Adrenal gland (tissue), 12 donors: Measurements from ENCODE around the gene LMTK2. TPM values are rescaled to one million over a fixed set of nuclear protein-coding genes. Genes with fewer than 3 reads are reported as not detected.
A peak's percentile ranks its signal among the peaks of the same experiment; 100 is the strongest.
"Not testable (repeated sequence)": the region's sequence is repeated elsewhere in the genome, so short reads cannot be mapped to it uniquely, and the experiment has no call there.

Experiments used
- DNase-seq, 7 donors: peaks; one replicate each; pipeline ENCODE4 v3.0.0-alpha.2; 2019 to 2020
- H3K27ac ChIP-seq, 5 donors: fragments of 200-600 bp; sonication (generic) in 4 of 5; 1 replicate in 3 of 5; 2 replicates in 2 of 5; pipeline versions ENCODE4 v1.5.1 to v1.8.0; 2016 to 2020; ENCODE audit warnings: mild to moderate bottlenecking in 1 of 5
- H3K27me3 ChIP-seq: fragments of 200-600 bp; 2 replicates; pipeline ENCODE4 v1.8.0; 2021
- H3K36me3 ChIP-seq, 2 donors: fragments of 200-600 bp; replicated peaks in 1 of 2; 1 replicate in 1 of 2; 2 replicates in 1 of 2; pipeline versions ENCODE4 v1.5.1 to v1.8.0; 2018 to 2022
- H3K4me1 ChIP-seq, 2 donors: fragments of 200-600 bp; replicated peaks in 1 of 2; 1 replicate in 1 of 2; 2 replicates in 1 of 2; pipeline versions ENCODE4 v1.5.1 to v1.8.0; 2018 to 2021
- H3K4me3 ChIP-seq, 4 donors: fragments of 200-600 bp; sonication (generic) in 3 of 4; one replicate each; pipeline ENCODE4 v1.5.1; 2016 to 2018
- H3K9me3 ChIP-seq, 3 donors: fragments of 200-600 bp; sonication (generic) in 1 of 3; replicated peaks in 1 of 3; 1 replicate in 2 of 3; 2 replicates in 1 of 3; pipeline versions ENCODE4 v1.5.1 to v1.8.0; 2016 to 2021
- CTCF ChIP-seq, 6 experiments: fragments of 450-650 bp in 4 of 6; fragments of 200-600 bp in 2 of 6; sonication (generic) in 1 of 6; IDR thresholded peaks; 1 replicate in 5 of 6; 2 replicates in 1 of 6; pipeline versions ENCODE4 v1.5.1 to v1.8.0; 2016 to 2021; ENCODE audit warnings: antibody characterized with exemption in 6 of 6, mild to moderate bottlenecking in 2 of 6, moderate library complexity in 1 of 6
- POLR2A ChIP-seq, 2 donors: fragments of 450-650 bp; IDR thresholded peaks; one replicate each; pipeline ENCODE4 v1.6.1; 2017; ENCODE audit warnings: antibody characterized with exemption in 2 of 2, mild to moderate bottlenecking in 2 of 2, moderate library complexity in 1 of 2
- WGBS, 4 donors: extraction: QIAGEN DNeasy Blood & Tissue Kit in 2 of 4; methylation state at CpG; one replicate each; pipeline versions ENCODE4 v1.1.5 to v1.1.7; 2013 to 2017; 5-methylcytosine and 5-hydroxymethylcytosine counted together
- intact Hi-C, 2 donors: fragments of 100-400 bp; cut with DNase I; formaldehyde crosslinking; loops; one replicate each; pipeline versions ENCODE4 v1.14.1 to v1.15.0; 2022 to 2023
- polyA plus RNA-seq, 3 donors: library from polyadenylated mRNA; stranded (reverse); fragments of 200-250 nt in 2 of 3; fragments of 350-450 nt in 1 of 3; fragmentation: Illumina TruSeq in 1 of 3; extraction: RNeasy Lipid Tissue Mini Kit (QIAGEN cat#74804) in 1 of 3; gene quantifications; one replicate each; pipeline ENCODE4 v1.2.3, GENCODE V29; 2013 to 2014
- total RNA-seq, 9 donors: library from RNA; depleted of rRNA in 4 of 9; stranded (reverse); fragments of >200 nt in 4 of 9; fragments of 120-200 nt in 1 of 9; fragmentation: NEBNext Ultra II Directional in 1 of 9; extraction: Animal tissue kit (Norgen Biotek cat#: 25700) in 1 of 9; gene quantifications; one replicate each; pipeline versions ENCODE4 v1.1.0 to v1.2.4, GENCODE V29; 2013 to 2023
- donor health status: healthy with polysubstance abuse.
- donor health status: Bipolar disorder and iron deficiency.
- donor health status: DM: yes; HTN: yes; CAD: no.
- donor health status: DM: no; HTN: no; CAD: no.
- donor health status: DM: no; HTN: no; CAD: no.
- donor health status: DM: yes; HTN: yes; CAD: no.

The LMTK2 gene
- total and polyA plus RNA-seq, 12 donors: 3.4 to 36.2 (median 22.4) TPM

- TF ChIP-seq CTCF (IDR thresholded peaks at IDR 0.05) (no peak), POLR2A (IDR thresholded peaks at IDR 0.05) (no peak)
- peak in 1 of 7 donors; percentile 3 for DNase-seq
- Histone ChIP-seq H3K36me3 (peaks cover 0 to 5% of the 10 kb centered on the region in 2 donors), H3K27me3 (no peaks in the 10 kb centered on the region), H3K4me1 (no peaks in the 10 kb centered on the region), H3K9me3 (no peaks in the 10 kb centered on the region), H3K4me3 (no peak overlapping the region), H3K27ac (no peak overlapping the region)
- intact Hi-C loops: no loop called here
- 93 to 94% (median 93%) methylated on average over 23 to 32 of the region's 32 CpGs for WGBS, 4 donors
Observed at GRCh38 chr7:98215561-98216495, 109.2 kb downstream of the LMTK2 start.

GRCh38 chr7:98216941-98217622, 110.4 kb downstream of the LMTK2 start:
- H3K27ac ChIP-seq: no peak overlapping the region
- H3K4me1 ChIP-seq: no peaks in the 10 kb centered on the region
- intact Hi-C loops: no loop called here
- 89 to 93% (median 92%) methylated on average over 6 to 24 of the region's 24 CpGs for WGBS, 4 donors
- TF ChIP-seq CTCF (IDR thresholded peaks at IDR 0.05) (no peak), POLR2A (IDR thresholded peaks at IDR 0.05) (no peak)
- peaks cover 0 to 12% of the 10 kb centered on the region in 2 donors for H3K36me3 ChIP-seq
- peak in 1 of 7 donors; percentile 5 for DNase-seq
- H3K4me3 ChIP-seq: no peak overlapping the region
- no peaks in the 10 kb centered on the region for H3K27me3 ChIP-seq
- no peaks in the 10 kb centered on the region for H3K9me3 ChIP-seq

GRCh38 chr7:98217623-98218582, 111.2 kb downstream of the LMTK2 start:
- WGBS, 4 donors: 67 to 84% (median 79%) methylated on average over 11 to 41 of the region's 41 CpGs
- Histone ChIP-seq H3K27me3 (no peaks in the 10 kb centered on the region), H3K27ac (no peak overlapping the region), H3K36me3 (peaks cover 0 to 14% of the 10 kb centered on the region in 2 donors), H3K4me1 (no peaks in the 10 kb centered on the region), H3K9me3 (no peaks in the 10 kb centered on the region), H3K4me3 (no peak overlapping the region)
- TF ChIP-seq CTCF (IDR thresholded peaks at IDR 0.05) (no peak), POLR2A (IDR thresholded peaks at IDR 0.05) (no peak)
- intact Hi-C loops: no loop called here
- peak in 2 of 7 donors; percentile 5 to 16 for DNase-seq

- intact Hi-C loops, H3K4me1 ChIP-seq, H3K9me3 ChIP-seq, H3K27me3 ChIP-seq, H3K4me3 ChIP-seq, H3K27ac ChIP-seq, DNase-seq: not testable (repeated sequence)
- peaks cover 0 to 14% of the 10 kb centered on the region in 2 donors for H3K36me3 ChIP-seq
- WGBS, 4 donors: 92 to 97% (median 96%) methylated on average over 6 of the region's 6 CpGs
Observed at GRCh38 chr7:98219382-98219781, 112.7 kb downstream of the LMTK2 start.
